Fibroblast of skin of back (primary cell): ENCODE measurements around the gene CHD3. TPM values are rescaled to one million over a fixed set of nuclear protein-coding genes. Genes with fewer than 3 reads are reported as not detected.

Experiments used
- DNase-seq: peaks from one replicate; pipeline ENCODE4 v3.0.0-alpha.2; 2013
- polyA plus RNA-seq, 2 experiments: library from polyadenylated mRNA; unstranded; fragments of 120-200 nt; gene quantifications; one replicate each; pipeline ENCODE4 v1.2.1, GENCODE V29; 2013; ENCODE audit not compliant: insufficient read length in 2 of 2

The CHD3 gene
- polyA plus RNA-seq (2013, experiment 1 of 2; ENCODE audit: insufficient read length), result 163 TPM
- polyA plus RNA-seq (2013, experiment 2 of 2; ENCODE audit: insufficient read length), result 166 TPM

DNA sequence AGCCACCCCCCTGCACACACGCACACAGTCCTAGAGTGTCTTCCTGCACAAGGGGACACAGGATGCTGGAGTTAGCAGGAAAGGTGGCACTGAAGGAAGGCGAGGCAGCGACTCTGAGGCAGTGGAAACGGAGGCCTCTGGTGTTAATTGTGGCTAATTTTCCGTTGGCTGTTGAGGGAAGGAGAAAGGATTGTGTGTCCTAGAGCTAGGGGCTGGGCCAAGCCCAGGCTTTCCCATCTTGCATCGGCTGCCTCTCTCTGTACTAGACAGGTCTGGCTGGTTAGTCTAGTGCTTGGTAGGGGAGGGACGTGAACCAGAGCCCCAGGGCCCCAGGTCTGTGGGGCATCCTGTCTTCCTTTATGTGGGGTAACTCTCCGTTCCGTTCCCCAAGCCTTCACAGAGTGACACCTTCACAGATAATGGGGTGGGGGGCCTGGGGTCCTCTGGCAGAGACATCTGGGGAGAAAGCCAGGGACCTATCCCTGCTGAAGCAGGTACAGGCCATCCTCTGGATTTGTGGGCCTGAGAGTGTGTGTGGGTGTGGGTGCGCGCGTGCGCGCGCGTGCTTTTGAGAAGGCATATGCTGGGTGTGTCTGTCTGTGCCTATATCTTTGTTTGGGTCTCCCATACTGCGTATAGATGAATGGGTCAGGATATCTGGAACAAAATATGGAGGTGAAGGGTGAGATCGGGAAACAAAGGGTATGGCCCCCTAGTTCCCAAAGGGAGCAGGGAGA lies at the start of gene CHD3:
CHD3 (plus strand) TSS at position 606 of the 737 bp plus-strand sequence. CDS start 212 bp downstream, outside the sequence.
- peak; percentile 10 for DNase-seq

DNA sequence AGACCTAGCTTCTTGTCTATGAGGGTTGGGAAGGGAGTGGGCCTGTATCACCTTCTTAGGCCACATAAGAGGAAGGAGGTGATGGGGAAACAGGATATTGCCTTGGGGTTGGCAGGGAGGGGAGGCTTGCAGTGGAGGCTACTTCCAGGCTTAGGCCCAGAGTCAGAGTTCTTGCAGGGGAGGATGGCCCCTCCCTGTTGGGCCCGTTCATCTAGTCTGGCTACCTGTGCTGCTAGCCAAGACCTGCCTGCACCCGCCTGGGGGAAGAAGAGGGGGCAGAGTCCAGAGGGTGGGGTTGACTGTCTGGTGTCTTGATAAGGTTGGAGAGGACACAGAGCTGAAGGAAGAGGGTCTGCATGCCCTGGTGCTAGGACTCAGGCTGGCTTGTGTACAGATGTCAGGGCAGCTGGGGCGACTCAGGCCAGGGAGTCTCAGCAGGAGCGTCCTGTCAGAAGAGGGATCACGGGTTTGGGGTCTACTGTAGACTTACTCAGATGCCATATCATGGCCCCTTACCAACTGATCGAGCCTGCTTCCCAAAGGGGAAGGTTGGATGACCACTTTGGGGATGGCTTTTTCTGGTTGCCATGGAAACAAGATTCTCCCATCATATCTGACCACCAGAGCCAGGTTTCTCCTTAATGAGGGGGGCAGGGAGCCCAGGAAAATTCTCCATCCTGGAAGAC lies 49.3 kb upstream of the CHD3 start:
- no peak for DNase-seq

DNA sequence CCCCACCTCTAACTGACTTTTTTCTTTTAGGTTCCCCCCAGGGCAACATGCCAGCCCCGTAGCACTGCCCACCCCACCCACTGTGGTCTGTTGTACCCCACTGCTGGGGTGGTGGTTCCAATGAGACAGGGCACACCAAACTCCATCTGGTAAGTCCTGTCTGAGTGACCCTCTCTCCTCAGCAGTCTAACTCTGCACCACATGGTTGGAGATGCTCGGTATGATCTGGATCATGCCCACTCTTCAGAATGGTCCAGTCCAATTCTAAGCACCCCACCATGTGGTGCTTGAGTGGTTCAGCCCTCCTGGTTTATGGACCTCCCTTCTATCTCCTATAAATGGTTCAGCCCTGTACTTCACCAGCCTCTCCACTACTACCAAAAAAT lies 48.7 kb upstream of the CHD3 start:
- peak; percentile 50 for DNase-seq

DNA sequence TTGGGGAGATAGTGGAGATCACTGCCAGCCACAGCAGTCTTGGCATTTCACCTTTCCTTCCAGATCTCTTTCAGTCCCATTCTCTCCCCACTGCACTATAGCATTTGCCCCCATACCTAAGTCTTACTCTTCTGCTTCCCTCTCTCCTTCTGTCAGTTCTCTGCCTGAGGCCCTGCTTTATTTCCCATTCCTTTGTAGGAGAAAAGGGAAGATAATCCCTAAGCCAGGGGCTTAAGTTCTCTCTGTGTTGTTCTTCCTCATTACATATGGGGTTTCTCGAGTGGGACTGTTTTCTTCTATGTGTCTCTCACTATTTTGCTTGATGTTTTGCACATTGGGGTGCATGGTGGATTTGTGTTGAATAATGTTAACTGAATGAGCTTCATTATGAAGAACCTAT lies 48.1 kb upstream of the CHD3 start:
- DNase-seq, result no peak

DNA sequence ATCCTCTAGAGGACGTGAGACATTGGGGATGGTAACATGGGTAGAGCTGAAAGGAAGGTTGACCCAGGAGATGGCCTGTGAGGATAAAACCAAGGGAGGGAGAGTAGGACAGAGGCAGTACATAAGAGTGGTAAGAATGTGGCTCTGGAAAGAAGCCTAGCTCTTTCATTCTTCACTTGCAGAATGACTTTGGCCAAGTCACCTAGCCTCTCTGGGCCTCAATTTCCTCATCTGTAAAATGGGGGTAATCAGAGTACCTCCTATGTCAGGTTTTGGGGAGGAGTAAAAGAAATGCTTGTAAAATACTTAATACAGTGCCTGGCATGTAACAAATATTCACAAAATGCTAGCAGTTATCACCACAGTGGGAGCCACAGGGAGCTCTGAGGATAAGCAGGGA lies 47.7 kb upstream of the CHD3 start:
- no peak for DNase-seq

DNA sequence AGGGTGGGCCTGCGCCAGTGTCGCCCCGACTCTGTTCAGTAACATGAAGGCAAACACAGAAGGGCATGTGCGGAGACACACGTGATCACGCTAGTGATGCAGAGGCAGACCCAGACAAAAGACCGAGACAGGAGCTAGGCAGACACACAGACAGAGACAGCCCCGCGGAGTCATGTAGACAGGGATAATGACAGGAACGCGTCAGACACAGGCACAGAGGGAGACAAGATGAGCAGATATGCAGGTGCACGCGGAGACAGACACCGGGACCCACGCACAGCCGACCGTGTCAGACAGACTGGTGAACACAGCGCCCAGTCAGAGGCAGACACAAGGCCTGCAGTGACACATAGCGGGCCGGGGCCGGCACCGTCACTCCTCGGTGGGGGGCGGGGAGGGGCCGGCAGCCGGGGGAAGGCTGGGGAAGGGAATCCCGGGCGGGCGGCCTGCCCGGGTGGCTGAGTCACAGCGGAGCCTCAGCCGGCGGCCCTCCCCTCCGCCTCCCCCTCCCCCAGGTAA lies 47.1 kb upstream of the CHD3 start:
- peak; percentile 94 for DNase-seq

DNA sequence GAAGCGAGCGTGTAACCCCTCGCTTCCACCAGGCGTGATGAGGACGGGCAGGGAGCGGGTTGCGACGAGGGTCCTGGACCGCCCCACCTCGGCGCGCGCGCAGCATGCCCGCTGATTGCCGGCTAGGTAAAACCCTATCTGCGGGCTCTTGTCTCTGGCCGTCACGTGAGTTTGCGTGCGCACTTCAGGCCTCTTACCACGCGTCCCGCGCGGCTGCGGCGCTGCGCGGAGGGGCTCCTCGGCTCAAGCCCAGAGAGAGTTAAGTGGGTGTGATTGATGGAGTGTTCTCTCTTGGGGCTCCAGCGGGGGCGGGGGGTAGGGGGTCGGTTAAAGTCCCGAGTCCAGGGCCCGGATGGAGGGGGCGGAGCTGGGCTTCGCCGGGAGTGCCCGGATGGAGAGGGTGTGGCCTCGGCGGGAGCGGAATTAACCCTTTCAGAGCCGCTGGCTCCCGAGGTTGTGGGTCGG lies 46.6 kb upstream of the CHD3 start:
- peak; percentile 86 for DNase-seq

DNA sequence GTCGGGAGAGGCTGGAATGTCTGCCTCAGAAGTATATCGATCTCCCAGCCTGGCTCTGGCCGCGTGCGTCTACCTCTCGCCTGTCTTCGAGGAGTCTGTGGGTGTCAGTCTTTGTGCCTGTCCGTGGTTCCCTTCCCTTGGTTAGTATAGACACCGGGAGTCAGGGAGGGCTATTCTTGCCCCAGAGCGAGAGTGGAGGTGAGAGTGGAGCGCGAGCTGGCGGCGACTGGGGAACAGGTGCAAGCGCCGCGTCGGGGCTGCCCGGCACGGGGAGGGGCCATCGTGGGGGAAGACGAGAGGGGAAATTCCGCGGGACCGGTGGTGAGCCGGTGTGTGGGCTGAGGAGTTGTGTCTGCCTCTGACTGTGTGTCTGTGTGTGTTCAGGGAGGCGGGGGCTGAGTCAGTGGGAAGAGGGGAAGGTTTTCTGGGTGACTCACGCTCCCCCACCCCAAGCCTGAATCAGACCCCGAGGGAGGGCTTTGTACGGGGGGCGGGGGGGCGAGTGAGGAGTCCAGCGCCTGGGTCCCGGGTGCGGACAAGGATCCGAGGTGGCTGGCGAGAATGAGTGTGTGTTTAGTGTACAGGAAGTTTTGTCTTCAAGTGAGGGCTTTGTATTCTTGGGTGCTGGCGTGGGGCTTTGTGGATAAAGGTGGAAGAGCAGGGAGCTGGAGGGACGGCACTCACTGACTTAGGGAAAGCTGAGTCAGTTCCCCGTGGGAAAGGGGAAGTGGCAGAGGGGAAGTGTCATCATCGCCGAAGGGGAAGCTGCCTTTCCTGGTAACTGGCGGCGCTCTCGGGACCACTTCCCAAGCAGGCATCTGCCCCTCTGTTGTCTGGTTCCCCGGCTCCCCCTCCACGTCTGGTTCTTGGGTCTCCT lies 46.0 kb upstream of the CHD3 start:
- peak; percentile 97 for DNase-seq

DNA sequence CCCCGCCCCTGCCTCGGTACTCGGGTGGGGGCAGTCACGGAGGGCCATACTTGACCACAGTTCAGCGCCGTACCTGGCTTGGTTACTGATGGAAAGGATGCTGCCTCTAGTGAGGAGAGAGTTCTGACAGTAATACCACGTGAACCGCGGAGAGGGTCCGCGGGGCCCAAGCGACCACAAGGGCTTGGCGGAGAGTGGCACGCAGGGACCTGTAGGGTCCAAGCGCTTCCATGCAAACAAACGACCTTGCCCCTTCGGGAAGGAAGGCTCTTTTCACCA lies 45.4 kb upstream of the CHD3 start:
- DNase-seq, result no peak

DNA sequence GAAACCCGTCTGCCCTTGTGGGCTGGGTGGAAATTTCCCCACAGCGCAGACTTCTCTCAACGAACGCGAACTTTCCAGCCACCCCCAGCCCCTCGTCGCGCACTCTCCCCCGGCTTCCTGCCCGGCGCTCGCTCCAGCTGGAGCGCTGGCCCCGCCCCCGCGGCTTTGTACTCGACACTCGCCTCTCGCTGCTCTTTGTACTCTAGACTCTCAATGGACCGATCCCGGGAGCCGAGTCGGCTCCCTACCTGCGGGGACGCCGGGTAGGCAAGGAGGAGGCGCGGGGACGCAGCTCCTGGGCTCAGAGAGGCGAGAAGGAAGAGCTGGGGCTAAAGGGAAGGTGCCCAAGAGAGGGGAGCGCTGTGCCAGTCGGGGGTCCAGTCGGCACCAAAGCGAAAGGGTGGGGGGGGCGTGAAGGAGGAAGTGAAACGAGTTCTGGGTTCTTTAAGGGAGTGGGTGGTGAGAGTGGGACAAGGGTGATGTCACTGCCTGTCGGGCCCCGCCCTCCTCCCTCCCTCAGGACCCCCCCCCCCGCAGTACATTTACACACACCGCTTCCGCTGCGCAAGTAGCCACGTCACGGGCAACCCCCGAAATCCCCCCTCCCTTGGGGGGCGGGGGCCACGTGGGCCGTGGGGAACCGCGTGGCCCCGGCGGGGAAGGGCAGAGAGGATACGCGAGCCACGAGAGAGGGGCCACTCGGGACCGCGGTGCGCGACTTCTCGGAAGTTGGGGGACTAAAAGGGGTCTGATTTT lies 44.9 kb upstream of the CHD3 start:
- peak; percentile 80 for DNase-seq

DNA sequence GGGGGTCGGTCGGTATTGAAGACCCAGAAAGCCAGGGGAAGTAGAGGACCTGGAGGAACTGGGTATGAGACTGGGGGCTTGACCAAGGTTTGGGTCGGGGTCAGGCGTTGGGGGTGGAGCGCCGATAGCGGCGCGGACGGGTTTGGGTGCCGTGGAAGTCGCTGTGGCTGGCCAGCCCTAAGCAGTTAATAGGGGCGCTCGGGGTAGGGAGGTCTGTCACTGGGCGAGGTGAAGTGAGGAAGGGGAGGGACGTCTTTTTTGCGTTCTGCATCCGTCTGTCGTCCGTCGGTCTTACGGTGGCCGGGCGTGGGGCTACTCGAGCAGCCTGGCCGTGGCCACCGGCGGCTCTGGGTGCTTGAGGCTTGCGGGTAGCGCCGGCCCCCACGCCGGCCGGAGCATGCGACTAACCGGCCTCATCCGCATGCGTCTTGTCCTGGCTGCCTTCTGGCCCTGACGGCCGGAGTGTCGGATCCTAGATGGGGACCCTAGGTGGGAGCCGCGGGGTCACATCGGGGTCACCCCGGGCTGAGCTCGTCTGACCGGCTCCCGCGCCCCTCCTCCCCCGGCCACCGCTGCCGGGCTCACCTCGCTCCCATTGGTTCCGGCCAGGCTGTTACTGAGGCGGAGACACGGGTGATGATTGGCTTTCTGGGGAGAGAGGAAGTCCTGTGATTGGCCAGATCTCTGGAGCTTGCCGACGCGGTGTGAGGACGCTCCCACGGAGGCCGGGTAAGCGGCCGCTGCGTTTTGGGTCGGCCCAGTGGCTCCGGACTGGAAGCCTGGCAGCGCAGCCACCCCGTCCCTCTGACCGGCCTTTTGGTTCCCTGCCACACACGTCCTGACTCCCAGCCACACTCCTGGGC lies 44.1 kb upstream of the CHD3 start:
- DNase-seq, result peak; percentile 96

DNA sequence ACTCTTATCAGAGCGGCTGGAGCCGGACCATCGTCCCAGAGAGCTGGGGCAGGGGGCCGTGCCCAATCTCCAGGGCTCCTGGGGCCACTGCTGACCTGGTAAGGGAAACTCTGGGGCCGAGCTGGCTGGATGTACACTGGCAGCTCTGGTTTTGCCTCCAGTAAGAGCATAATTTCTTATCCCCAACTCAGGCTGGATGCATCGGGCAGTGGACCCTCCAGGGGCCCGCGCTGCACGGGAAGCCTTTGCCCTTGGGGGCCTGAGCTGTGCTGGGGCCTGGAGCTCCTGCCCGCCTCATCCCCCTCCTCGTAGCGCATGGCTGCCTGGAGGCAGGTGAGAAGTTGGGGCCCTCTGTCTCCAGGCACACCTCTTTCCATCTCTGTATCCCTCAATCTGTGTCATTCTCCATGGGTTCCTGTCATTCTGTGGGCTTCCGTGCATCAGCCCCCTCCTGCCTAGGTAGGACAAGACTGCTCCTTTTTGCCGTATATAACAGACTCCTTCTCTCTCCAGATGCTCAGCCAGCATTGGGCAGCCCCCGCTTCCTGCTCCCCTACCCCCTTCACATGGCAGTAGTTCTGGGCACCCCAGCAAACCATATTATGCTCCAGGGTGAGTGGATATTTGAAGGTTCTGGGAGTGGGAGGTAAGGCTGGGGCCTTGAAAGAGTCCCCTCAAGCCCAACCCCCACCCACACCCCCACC lies 43.1 kb upstream of the CHD3 start:
- no peak for DNase-seq

DNA sequence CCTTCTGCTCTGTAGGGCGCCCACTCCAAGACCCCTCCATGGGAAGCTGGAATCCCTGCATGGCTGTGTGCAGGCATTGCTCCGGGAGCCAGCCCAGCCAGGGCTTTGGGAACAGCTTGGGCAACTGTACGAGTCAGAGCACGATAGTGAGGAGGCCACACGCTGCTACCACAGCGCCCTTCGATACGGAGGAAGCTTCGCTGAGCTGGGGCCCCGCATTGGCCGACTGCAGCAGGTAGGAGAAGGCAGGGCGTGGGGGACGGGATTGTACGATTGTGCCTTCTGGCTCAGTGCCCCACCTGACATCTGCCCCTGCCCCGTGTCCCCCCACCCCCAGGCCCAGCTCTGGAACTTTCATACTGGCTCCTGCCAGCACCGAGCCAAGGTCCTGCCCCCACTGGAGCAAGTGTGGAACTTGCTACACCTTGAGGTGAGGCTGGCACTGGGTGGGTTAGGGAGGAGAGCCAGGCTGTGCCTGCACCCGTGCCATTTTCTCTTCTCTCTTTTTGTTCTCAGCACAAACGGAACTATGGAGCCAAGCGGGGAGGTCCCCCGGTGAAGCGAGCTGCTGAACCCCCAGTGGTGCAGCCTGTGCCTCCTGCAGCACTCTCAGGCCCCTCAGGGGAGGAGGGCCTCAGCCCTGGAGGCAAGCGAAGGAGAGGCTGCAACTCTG lies 42.4 kb upstream of the CHD3 start:
- no peak for DNase-seq

DNA sequence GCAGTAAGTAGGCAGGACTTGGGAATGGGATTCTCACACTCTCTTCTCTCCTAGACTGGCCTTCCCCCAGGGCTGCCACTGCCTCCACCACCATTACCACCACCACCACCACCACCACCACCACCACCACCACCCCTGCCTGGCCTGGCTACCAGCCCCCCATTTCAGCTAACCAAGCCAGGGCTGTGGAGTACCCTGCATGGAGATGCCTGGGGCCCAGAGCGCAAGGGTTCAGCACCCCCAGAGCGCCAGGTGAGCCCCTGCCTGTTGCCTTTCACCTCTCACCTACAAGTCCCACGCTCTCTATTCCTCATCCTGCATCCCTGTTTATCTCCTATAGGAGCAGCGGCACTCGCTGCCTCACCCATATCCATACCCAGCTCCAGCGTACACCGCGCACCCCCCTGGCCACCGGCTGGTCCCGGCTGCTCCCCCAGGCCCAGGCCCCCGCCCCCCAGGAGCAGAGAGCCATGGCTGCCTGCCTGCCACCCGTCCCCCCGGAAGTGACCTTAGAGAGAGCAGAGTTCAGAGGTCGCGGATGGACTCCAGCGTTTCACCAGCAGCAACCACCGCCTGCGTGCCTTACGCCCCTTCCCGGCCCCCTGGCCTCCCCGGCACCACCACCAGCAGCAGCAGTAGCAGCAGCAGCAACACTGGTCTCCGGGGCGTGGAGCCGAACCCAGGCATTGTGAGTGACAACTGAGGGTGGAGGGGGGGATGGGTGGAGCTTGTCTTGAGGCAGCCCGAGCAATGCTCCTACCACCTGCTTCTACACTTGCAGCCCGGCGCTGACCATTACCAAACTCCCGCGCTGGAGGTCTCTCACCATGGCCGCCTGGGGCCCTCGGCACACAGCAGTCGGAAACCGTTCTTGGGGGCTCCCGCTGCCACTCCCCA lies 41.6 kb upstream of the CHD3 start:
- DNase-seq, result no peak

DNA sequence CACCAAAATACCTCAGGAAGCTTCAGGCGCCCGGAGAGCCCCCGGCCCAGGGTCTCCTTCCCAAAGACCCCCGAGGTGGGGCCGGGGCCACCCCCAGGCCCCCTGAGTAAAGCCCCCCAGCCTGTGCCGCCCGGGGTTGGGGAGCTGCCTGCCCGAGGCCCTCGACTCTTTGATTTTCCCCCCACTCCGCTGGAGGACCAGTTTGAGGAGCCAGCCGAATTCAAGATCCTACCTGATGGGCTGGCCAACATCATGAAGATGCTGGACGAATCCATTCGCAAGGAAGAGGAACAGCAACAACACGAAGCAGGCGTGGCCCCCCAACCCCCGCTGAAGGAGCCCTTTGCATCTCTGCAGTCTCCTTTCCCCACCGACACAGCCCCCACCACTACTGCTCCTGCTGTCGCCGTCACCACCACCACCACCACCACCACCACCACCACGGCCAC lies 40.4 kb upstream of the CHD3 start:
- DNase-seq, result no peak

DNA sequence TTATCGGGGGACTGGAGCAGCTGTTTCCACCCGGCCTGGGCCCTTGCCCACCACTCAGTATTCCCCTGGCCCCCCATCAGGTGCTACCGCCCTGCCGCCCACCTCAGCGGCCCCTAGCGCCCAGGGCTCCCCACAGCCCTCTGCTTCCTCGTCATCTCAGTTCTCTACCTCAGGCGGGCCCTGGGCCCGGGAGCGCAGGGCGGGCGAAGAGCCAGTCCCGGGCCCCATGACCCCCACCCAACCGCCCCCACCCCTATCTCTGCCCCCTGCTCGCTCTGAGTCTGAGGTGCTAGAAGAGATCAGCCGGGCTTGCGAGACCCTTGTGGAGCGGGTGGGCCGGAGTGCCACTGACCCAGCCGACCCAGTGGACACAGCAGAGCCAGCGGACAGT lies 39.9 kb upstream of the CHD3 start:
- no peak for DNase-seq

DNA sequence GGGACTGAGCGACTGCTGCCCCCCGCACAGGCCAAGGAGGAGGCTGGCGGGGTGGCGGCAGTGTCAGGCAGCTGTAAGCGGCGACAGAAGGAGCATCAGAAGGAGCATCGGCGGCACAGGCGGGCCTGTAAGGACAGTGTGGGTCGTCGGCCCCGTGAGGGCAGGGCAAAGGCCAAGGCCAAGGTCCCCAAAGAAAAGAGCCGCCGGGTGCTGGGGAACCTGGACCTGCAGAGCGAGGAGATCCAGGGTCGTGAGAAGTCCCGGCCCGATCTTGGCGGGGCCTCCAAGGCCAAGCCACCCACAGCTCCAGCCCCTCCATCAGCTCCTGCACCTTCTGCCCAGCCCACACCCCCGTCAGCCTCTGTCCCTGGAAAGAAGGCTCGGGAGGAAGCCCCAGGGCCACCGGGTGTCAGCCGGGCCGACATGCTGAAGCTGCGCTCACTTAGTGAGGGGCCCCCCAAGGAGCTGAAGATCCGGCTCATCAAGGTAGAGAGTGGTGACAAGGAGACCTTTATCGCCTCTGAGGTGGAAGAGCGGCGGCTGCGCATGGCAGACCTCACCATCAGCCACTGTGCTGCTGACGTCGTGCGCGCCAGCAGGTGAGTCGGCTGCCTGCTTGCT lies 39.3 kb upstream of the CHD3 start:
- no peak for DNase-seq

DNA sequence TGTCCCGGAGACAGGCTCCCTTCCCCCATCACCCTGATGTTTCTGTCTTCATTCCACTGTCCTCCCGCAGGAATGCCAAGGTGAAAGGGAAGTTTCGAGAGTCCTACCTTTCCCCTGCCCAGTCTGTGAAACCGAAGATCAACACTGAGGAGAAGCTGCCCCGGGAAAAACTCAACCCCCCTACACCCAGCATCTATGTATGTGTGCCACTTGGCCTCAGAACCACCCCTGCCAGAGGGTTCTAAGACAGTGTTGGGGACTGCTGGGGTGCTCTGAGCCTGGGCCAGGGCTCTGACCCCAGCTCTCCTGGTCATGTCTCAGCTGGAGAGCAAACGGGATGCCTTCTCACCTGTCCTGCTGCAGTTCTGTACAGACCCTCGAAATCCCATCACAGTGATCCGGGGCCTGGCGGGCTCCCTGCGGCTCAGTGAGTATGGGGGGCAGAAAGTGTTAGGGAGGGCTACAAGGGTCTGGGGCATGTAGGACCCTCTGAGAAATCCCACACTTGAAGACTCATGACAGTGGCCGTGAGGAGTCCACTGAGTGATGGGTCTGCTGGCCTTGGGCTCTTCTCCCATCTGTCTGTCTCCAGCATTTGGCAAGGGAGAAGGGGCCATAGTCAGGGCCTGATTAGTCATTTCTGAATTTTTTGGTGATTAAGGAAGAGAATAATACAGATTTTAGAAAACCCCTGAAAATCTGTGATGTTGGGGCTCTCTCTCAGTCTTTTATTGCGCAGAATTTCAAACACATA lies 38.7 kb upstream of the CHD3 start:
- DNase-seq, result no peak
